H1 (cell line): Measurements from ENCODE around the gene CLCC1. TPM values are rescaled to one million over a fixed set of nuclear protein-coding genes. Genes with fewer than 3 reads are reported as not detected.

Source experiments
- CTCF ChIA-PET: fragments of 300-600 bp; sonication (Branson Sonifier 250); formaldehyde crosslinking; loops from one replicate; lab custom pipeline; 2021; ENCODE audit not compliant: partially characterized antibody; lab: Charles Lee
- POLR2A ChIA-PET: fragments of 300-600 bp; sonication (Branson Sonifier 250); formaldehyde crosslinking; loops from one replicate; lab custom pipeline; 2021; ENCODE audit warnings: inconsistent platforms; ENCODE audit not compliant: partially characterized antibody; lab: Charles Lee
- DNase-seq, 2 experiments: peaks; one replicate each; pipeline versions ENCODE4 v3.0.0 to v3.0.0-alpha.2; 2010 to 2022; ENCODE audit warnings: low spot score in 2 of 2, low read depth in 1 of 2, mixed read lengths in 1 of 2
- FAIRE-seq: peaks from 2 replicates; lab custom pipeline; 2011; peaks lifted over from hg19 to GRCh38; lab: Jason Lieb, UNC
- H2AFZ ChIP-seq: 2 replicates; pipeline ENCODE4 v1.8.1; 2012; ENCODE audit warnings: low read length, inconsistent platforms
- H2AK5ac ChIP-seq: 2 replicates; pipeline ENCODE4 v1.6.1; 2013; ENCODE audit warnings: low read depth, low read length
- H2BK120ac ChIP-seq: replicated peaks from 2 replicates; pipeline ENCODE3; 2013; ENCODE audit warnings: low read depth, low read length, inconsistent platforms
- H2BK12ac ChIP-seq: 2 replicates; pipeline ENCODE4 v1.6.1; 2013; ENCODE audit warnings: low read depth, low read length
- H2BK15ac ChIP-seq: 2 replicates; pipeline ENCODE4 v1.6.1; 2013; ENCODE audit warnings: low read length
- H2BK20ac ChIP-seq: 2 replicates; pipeline ENCODE4 v1.6.1; 2013; ENCODE audit warnings: low read length
- H2BK5ac ChIP-seq: 2 replicates; pipeline ENCODE4 v1.6.1; 2013; ENCODE audit warnings: low read depth, low read length
- H3K14ac ChIP-seq: 2 replicates; pipeline ENCODE4 v1.6.1; 2013; ENCODE audit warnings: inconsistent platforms; ENCODE audit not compliant: insufficient read length
- H3K18ac ChIP-seq: 2 replicates; pipeline ENCODE4 v1.6.1; 2013; ENCODE audit warnings: low read length; ENCODE audit errors: extremely low read depth
- H3K23ac ChIP-seq: 2 replicates; pipeline ENCODE4 v1.6.1; 2013; ENCODE audit warnings: inconsistent platforms; ENCODE audit not compliant: insufficient read length
- H3K23me2 ChIP-seq: 2 replicates; pipeline ENCODE4 v1.6.1; 2013; ENCODE audit warnings: low read depth, low read length
- H3K27ac ChIP-seq: 2 replicates; pipeline ENCODE4 v1.6.1; 2011; ENCODE audit warnings: low read depth, low read length, inconsistent platforms
- H3K27me3 ChIP-seq, 4 experiments: replicated peaks in 1 of 4; 1 replicate in 1 of 4; 2 replicates in 3 of 4; pipeline versions ENCODE4 v1.6.1 to v1.8.1; 2011 to 2013; ENCODE audit warnings: low read length in 3 of 4, mild to moderate bottlenecking in 3 of 4, inconsistent platforms in 2 of 4, mixed read lengths in 2 of 4, moderate library complexity in 1 of 4; ENCODE audit not compliant: control insufficient read depth in 3 of 4, insufficient read depth in 3 of 4; ENCODE audit errors: extremely low read depth in 1 of 4
- H3K36me3 ChIP-seq, 4 experiments: 2 replicates each; pipeline versions ENCODE4 v1.6.1 to v1.8.1; 2011 to 2013; ENCODE audit warnings: mild to moderate bottlenecking in 4 of 4, low read length in 3 of 4, moderate library complexity in 2 of 4, control low read depth in 1 of 4, inconsistent platforms in 1 of 4; ENCODE audit not compliant: insufficient read depth in 4 of 4, control insufficient read depth in 2 of 4
- H3K4ac ChIP-seq: replicated peaks from 2 replicates; pipeline ENCODE3; 2013; ENCODE audit warnings: low read length, low read depth, mixed read lengths, inconsistent platforms; ENCODE audit not compliant: insufficient read length
- H3K4me1 ChIP-seq, 4 experiments: replicated peaks in 1 of 4; 1 replicate in 1 of 4; 2 replicates in 3 of 4; pipeline versions ENCODE4 v1.6.1 to v1.8.1; 2011 to 2013; ENCODE audit warnings: low read length in 3 of 4, inconsistent platforms in 2 of 4, mixed read lengths in 1 of 4; ENCODE audit not compliant: insufficient read depth in 4 of 4, control insufficient read depth in 3 of 4
- H3K4me2 ChIP-seq, 2 experiments: 2 replicates each; pipeline versions ENCODE4 v1.6.1 to v1.8.1; 2011 to 2013; ENCODE audit warnings: low read depth in 2 of 2, low read length in 2 of 2, control low read depth in 1 of 2, inconsistent platforms in 1 of 2, mild to moderate bottlenecking in 1 of 2; ENCODE audit not compliant: insufficient read depth in 1 of 2
- H3K4me3 ChIP-seq, 4 experiments: fragments of 200-600, 300-600 bp in 1 of 4; sonication (generic), shearing (Covaris generic), sonication (Bioruptor Twin) in 1 of 4; 2 replicates each; pipeline versions ENCODE4 v1.5.1 to v1.8.1; 2011 to 2016; ENCODE audit warnings: low read length in 4 of 4, low read depth in 3 of 4, control low read depth in 2 of 4, inconsistent platforms in 2 of 4, mild to moderate bottlenecking in 2 of 4, mixed read lengths in 1 of 4, moderate library complexity in 1 of 4; ENCODE audit not compliant: insufficient read depth in 2 of 4; ENCODE audit errors: extremely low read depth in 1 of 4
- H3K56ac ChIP-seq: replicated peaks from 2 replicates; pipeline ENCODE3; 2013; ENCODE audit warnings: low read depth, mild to moderate bottlenecking, mixed read lengths, low read length, inconsistent platforms; ENCODE audit not compliant: insufficient read length
- H3K79me1 ChIP-seq: 2 replicates; pipeline ENCODE4 v1.6.1; 2013; ENCODE audit warnings: low read depth, low read length, control low read depth
- H3K79me2 ChIP-seq, 2 experiments: 2 replicates each; pipeline versions ENCODE4 v1.6.1 to v1.8.1; 2012 to 2013; ENCODE audit warnings: low read length in 2 of 2, mild to moderate bottlenecking in 2 of 2, inconsistent platforms in 1 of 2; ENCODE audit not compliant: insufficient read depth in 2 of 2, control insufficient read depth in 1 of 2
- H3K9ac ChIP-seq, 4 experiments: replicated peaks in 1 of 4; 1 replicate in 1 of 4; 2 replicates in 3 of 4; pipeline versions ENCODE4 v1.6.1 to v1.8.1; 2011 to 2013; ENCODE audit warnings: low read depth in 3 of 4, low read length in 3 of 4, control low read depth in 2 of 4, mild to moderate bottlenecking in 2 of 4, moderate library complexity in 2 of 4, inconsistent platforms in 1 of 4; ENCODE audit errors: extremely low read depth in 1 of 4
- H3K9me3 ChIP-seq, 2 experiments: 2 replicates each; pipeline versions ENCODE4 v1.6.1 to v1.8.1; 2012 to 2013; ENCODE audit warnings: mild to moderate bottlenecking in 2 of 2, moderate library complexity in 2 of 2, control low read depth in 1 of 2, inconsistent platforms in 1 of 2, low read depth in 1 of 2, low read length in 1 of 2, mixed read lengths in 1 of 2; ENCODE audit not compliant: insufficient read depth in 2 of 2
- H4K20me1 ChIP-seq, 2 experiments: replicated peaks in 1 of 2; 2 replicates each; pipeline versions ENCODE3 to v1.8.1; 2011 to 2013; ENCODE audit warnings: inconsistent platforms in 2 of 2, low read length in 2 of 2, mild to moderate bottlenecking in 1 of 2; ENCODE audit not compliant: insufficient read depth in 2 of 2, control insufficient read depth in 1 of 2
- H4K5ac ChIP-seq: 2 replicates; pipeline ENCODE4 v1.6.1; 2013; ENCODE audit warnings: low read length, low read depth, mixed read lengths, inconsistent platforms; ENCODE audit not compliant: insufficient read length
- H4K8ac ChIP-seq: 2 replicates; pipeline ENCODE4 v1.8.0; 2013; ENCODE audit warnings: mild to moderate bottlenecking, moderate library complexity, low read length, inconsistent platforms; ENCODE audit not compliant: insufficient read depth; ENCODE audit errors: extremely low read depth
- H4K91ac ChIP-seq: replicated peaks from 2 replicates; pipeline ENCODE3; 2013; ENCODE audit warnings: low read length, mixed read lengths, inconsistent platforms; ENCODE audit not compliant: insufficient read length
- EGR1 ChIP-seq: IDR thresholded peaks from 2 replicates; pipeline ENCODE4 v1.6.1; 2011; ENCODE audit warnings: low read depth, low read length, borderline replicate concordance
- POLR2AphosphoS5 ChIP-seq: IDR thresholded peaks from 2 replicates; pipeline ENCODE4 v1.6.1; 2011; ENCODE audit warnings: low read depth, low read length
- WGBS, 2 experiments: shearing (Covaris generic) in 1 of 2; methylation state at CpG; one replicate each; pipeline versions ENCODE4 v1.1.6 to v1.1.7; 2013 to 2015; ENCODE audit warnings: low lambda C conversion rate in 2 of 2, mixed read lengths in 2 of 2, inconsistent platforms in 1 of 2, low coverage in 1 of 2, missing lambda C conversion rate in 1 of 2; ENCODE audit not compliant: insufficient replicate concordance in 2 of 2, insufficient coverage in 1 of 2, insufficient read length in 1 of 2; ENCODE audit errors: extremely low coverage in 1 of 2, missing lambda C conversion rate in 1 of 2; 5-methylcytosine and 5-hydroxymethylcytosine counted together
- polyA plus RNA-seq, 7 experiments: library from polyadenylated mRNA; depleted of rRNA in 3 of 7; stranded (reverse) in 5 of 7; unstranded in 2 of 7; fragments of >200 nt in 5 of 7; fragments of 200-250 nt in 2 of 7; gene quantifications; 1 replicate in 5 of 7; 2 replicates in 1 of 7; 4 replicates in 1 of 7; pipeline versions ENCODE4 v1.2.1 to v1.2.3, GENCODE V29; 2011 to 2013; ENCODE audit warnings: missing spikeins in 2 of 7, mixed read lengths in 2 of 7
- total RNA-seq: library from RNA; stranded (reverse); fragmentation: NEBNext Ultra II Directional; extraction: Animal tissue kit (Norgen Biotek cat#: 25700); gene quantifications from 2 replicates; pipeline ENCODE4 v1.2.1, GENCODE V29; 2021
- TF ChIP-seq, protein P1 (sequence below): IDR thresholded peaks from 2 replicates; pipeline ENCODE4 v1.6.1; 2012; ENCODE audit warnings: inconsistent platforms
- TF ChIP-seq, protein P2 (sequence below): IDR thresholded peaks from 2 replicates; pipeline ENCODE4 v1.6.1; 2012; ENCODE audit warnings: low read length, inconsistent platforms
- TF ChIP-seq, protein P3 (sequence below): IDR thresholded peaks from 2 replicates; pipeline ENCODE4 v1.6.1; 2011; ENCODE audit warnings: low read depth, mild to moderate bottlenecking, low read length; ENCODE audit not compliant: insufficient read depth

CLCC1 gene
- total and polyA plus RNA-seq, 2 of the 8 experiments (the other 6 are each of a cell fraction or from before 2014, with no cell fraction given), result 8.1 to 23.8 TPM

DNA sequence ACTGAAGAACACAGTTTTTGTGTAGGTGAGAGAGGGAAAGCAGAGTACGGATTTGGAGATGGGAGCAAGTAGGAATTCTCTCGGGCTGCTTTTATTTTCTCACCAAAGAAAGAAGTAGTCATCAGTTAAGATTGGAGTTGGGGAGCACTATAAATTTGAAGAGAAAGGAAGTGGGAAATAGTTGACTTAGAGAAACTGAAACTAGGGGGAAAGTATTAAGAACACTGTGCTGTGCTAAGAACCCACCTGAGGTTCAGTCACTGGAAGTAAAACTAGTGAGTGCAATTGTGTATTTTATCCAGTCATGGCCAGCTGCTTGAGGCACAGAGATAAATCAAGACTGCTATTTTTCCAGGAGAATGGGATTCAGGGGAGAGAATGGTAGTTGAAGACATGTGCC, 37.4 kb downstream of the CLCC1 start:
- Histone ChIP-seq H3K56ac (no peak overlapping the region), H2BK12ac (no peak overlapping the region), H3K23me2 (no peaks in the 10 kb centered on the region), H2BK15ac (no peak overlapping the region), H4K8ac (no peak overlapping the region), H2BK20ac (no peak overlapping the region), H4K20me1 (peaks cover 1% of the 10 kb centered on the region in 2 experiments), H3K23ac (no peak overlapping the region), H3K27me3 (no peaks in the 10 kb centered on the region), H3K27ac (no peak overlapping the region), H3K4me1 (no peaks in the 10 kb centered on the region), H3K14ac (no peak overlapping the region), H3K9me3 (no peaks in the 10 kb centered on the region), H3K18ac (no peak overlapping the region), H3K79me2 (no peaks in the 10 kb centered on the region), H4K5ac (no peak overlapping the region), H2BK120ac (no peak overlapping the region), H3K79me1 (no peaks in the 10 kb centered on the region), H2BK5ac (no peak overlapping the region), H3K36me3 (peaks cover 2 to 41% (median 17%) of the 10 kb centered on the region in 4 experiments; a peak in 7 of 8 replicates), H3K9ac (no peak overlapping the region), H3K4me2 (no peak overlapping the region), H2AFZ (no peak overlapping the region), H3K4me3 (no peak overlapping the region), H4K91ac (no peak overlapping the region), H2AK5ac (no peak overlapping the region), H3K4ac (no peak overlapping the region)
- 90% methylated on average over 2 of the region's 2 CpGs; no CpG with 5 or more reads in 1 of the 2 experiments for WGBS, 2 experiments
- POLR2A ChIA-PET, result no interaction called here
- TF ChIP-seq, protein P1, sequence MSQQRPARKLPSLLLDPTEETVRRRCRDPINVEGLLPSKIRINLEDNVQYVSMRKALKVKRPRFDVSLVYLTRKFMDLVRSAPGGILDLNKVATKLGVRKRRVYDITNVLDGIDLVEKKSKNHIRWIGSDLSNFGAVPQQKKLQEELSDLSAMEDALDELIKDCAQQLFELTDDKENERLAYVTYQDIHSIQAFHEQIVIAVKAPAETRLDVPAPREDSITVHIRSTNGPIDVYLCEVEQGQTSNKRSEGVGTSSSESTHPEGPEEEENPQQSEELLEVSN, result no peak
- no peak for TF ChIP-seq EGR1
- TF ChIP-seq, protein P2, sequence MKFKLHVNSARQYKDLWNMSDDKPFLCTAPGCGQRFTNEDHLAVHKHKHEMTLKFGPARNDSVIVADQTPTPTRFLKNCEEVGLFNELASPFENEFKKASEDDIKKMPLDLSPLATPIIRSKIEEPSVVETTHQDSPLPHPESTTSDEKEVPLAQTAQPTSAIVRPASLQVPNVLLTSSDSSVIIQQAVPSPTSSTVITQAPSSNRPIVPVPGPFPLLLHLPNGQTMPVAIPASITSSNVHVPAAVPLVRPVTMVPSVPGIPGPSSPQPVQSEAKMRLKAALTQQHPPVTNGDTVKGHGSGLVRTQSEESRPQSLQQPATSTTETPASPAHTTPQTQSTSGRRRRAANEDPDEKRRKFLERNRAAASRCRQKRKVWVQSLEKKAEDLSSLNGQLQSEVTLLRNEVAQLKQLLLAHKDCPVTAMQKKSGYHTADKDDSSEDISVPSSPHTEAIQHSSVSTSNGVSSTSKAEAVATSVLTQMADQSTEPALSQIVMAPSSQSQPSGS, result no peak
- no peak for TF ChIP-seq POLR2AphosphoS5
- TF ChIP-seq, protein P3, sequence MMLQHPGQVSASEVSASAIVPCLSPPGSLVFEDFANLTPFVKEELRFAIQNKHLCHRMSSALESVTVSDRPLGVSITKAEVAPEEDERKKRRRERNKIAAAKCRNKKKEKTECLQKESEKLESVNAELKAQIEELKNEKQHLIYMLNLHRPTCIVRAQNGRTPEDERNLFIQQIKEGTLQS, result no peak
- CTCF ChIA-PET, result no interaction called here
- FAIRE-seq, result no peak
- DNase-seq, result no peak
